HG02943 (cell line): Measurements from ENCODE around the gene PYGM.

Experiments used
- ATAC-seq: cut with Tn5 transposase; IDR thresholded peaks from one replicate; pipeline ENCODE4 v1.9.1; 2021; ENCODE audit warnings: mild to moderate bottlenecking, low read depth, moderate library complexity; ENCODE audit not compliant: unreplicated experiment

The PYGM gene

DNA sequence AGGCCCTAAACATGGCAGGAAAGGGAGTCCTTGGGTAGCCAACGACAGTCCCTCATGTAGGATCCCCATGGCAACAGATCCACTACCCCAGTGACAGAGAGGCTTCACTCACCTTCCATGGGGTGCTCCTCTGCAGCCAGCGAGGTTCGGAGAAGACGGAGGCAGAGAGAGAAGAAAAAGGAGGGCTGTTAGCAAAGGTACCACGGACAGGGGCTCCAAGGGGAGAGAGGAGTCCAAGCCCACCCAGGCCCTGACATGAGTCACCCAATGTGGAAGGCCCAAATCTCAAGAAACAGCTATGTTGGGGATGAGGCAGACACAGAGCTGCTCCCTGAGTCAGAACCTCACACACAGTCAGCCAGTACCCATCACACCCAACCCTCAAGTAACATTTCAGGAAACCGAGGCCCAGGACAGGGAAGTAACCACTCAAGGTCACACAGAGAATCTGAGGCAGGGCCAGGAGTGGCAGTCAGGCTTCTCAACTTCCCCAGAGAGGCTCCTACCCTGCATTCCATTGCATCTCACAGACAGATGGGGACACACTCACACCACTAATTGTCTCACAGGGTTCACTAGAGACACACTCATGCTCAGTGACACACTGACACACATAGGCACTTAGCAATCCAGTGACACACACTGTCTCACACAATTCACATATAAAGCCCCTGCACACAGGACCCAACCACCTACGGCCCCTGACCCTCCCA lies 62.0 kb downstream of the PYGM start:
- no peak for ATAC-seq
